ENCODE results near the gene ZIC1. TPM values are rescaled to one million over a fixed set of nuclear protein-coding genes. Genes with fewer than 3 reads are reported as not detected.

Gene ZIC1
- total and polyA plus RNA-seq, 7 experiments from 2014 or later, result not detected

GRCh38 chr3:147423798-147424580, 14.8 kb downstream of the ZIC1 start:
- Histone ChIP-seq H3K4me3 (ENCODE audit: low read length) (no peak overlapping the region), H3K9me3 (ENCODE audit: control insufficient read depth in 2 of 3, low read length in 3 of 3) (no peaks in the 10 kb centered on the region), H3K36me3 (ENCODE audit: control insufficient read depth in 2 of 3, insufficient read depth in 3 of 3, low read length in 3 of 3) (no peaks in the 10 kb centered on the region), H3K27me3 (ENCODE audit: control insufficient read depth in 2 of 2, insufficient read depth in 2 of 2, low read length in 2 of 2) (peaks cover 0 to 18% of the 10 kb centered on the region in 2 donors), H3K4me1 (ENCODE audit: control insufficient read depth in 2 of 2, insufficient read depth in 2 of 2, low read length in 2 of 2) (no peaks in the 10 kb centered on the region), H3K27ac (ENCODE audit: low read depth, low read length) (no peak overlapping the region)
- Mint-ChIP-seq H3K36me3 (peaks cover 2 to 13% (median 3%) of the 10 kb centered on the region in 5 donors), H3K4me3 (no peak overlapping the region), H3K27ac (no peak overlapping the region), H3K4me1 (peaks cover 0 to 8% (median 3%) of the 10 kb centered on the region in 7 donors), H3K27me3 (peaks cover 46 to 60% (median 50%) of the 10 kb centered on the region in 5 donors), H3K9me3 (peaks cover 0 to 37% (median 13%) of the 10 kb centered on the region in 11 donors)
- intact Hi-C loops (cut with micrococcal nuclease), result loop anchor here in 1 of 2 donors (2.0 kb wide), 1 partner anchor 35 kb away; no protein-coding TSS in a partner anchor
- ChIA-PET POLR2A (no interaction called here), CTCF (no interaction called here)
- no peak for DNase-seq
- no peak for ATAC-seq

GRCh38 chr3:147424581-147425387, 15.6 kb downstream of the ZIC1 start:
- ATAC-seq, result no peak
- CTCF ChIA-PET, result no interaction called here

GRCh38 chr3:147425388-147425850, 16.3 kb downstream of the ZIC1 start:
- Mint-ChIP-seq H3K36me3 (peaks cover 0 to 7% (median 0%) of the 10 kb centered on the region in 5 donors), H3K27me3 (peaks cover 34 to 51% (median 42%) of the 10 kb centered on the region in 5 donors), H3K4me3 (no peak overlapping the region), H3K9me3 (peaks cover 0 to 29% (median 4%) of the 10 kb centered on the region in 11 donors), H3K4me1 (no peaks in the 10 kb centered on the region), H3K27ac (no peak overlapping the region)
- CTCF ChIA-PET, result no interaction called here
- H3K27ac ChIP-seq (ENCODE audit: low read depth, low read length), result no peak overlapping the region
- H3K27me3 ChIP-seq (ENCODE audit: control insufficient read depth in 2 of 2, insufficient read depth in 2 of 2, low read length in 2 of 2), result peaks cover 0 to 15% of the 10 kb centered on the region in 2 donors
- H3K4me3 ChIP-seq (ENCODE audit: low read length), result no peak overlapping the region
- ATAC-seq (no peak), DNase-seq (no peak)
- H3K4me1 ChIP-seq (ENCODE audit: control insufficient read depth in 2 of 2, insufficient read depth in 2 of 2, low read length in 2 of 2), result no peaks in the 10 kb centered on the region
- POLR2A ChIA-PET, result no interaction called here
- intact Hi-C loops (cut with micrococcal nuclease), result no loop called here
- no peaks in the 10 kb centered on the region for H3K36me3 ChIP-seq (ENCODE audit: control insufficient read depth in 2 of 3, insufficient read depth in 3 of 3, low read length in 3 of 3)
- H3K9me3 ChIP-seq (ENCODE audit: control insufficient read depth in 2 of 3, low read length in 3 of 3), result no peaks in the 10 kb centered on the region

More at GRCh38 chr3:147424581-147425387, 15.6 kb downstream of the ZIC1 start:
- Mint-ChIP-seq H3K4me3 (no peak overlapping the region), H3K4me1 (peaks cover 0 to 4% (median 0%) of the 10 kb centered on the region in 7 donors), H3K27ac (no peak overlapping the region), H3K27me3 (peaks cover 40 to 55% (median 46%) of the 10 kb centered on the region in 5 donors), H3K9me3 (peaks cover 0 to 33% (median 10%) of the 10 kb centered on the region in 11 donors), H3K36me3 (peaks cover 0 to 10% (median 1%) of the 10 kb centered on the region in 5 donors)
- Histone ChIP-seq H3K27me3 (ENCODE audit: control insufficient read depth in 2 of 2, insufficient read depth in 2 of 2, low read length in 2 of 2) (peaks cover 0 to 18% of the 10 kb centered on the region in 2 donors), H3K27ac (ENCODE audit: low read depth, low read length) (no peak overlapping the region), H3K4me1 (ENCODE audit: control insufficient read depth in 2 of 2, insufficient read depth in 2 of 2, low read length in 2 of 2) (no peaks in the 10 kb centered on the region), H3K9me3 (ENCODE audit: control insufficient read depth in 2 of 3, low read length in 3 of 3) (no peaks in the 10 kb centered on the region), H3K36me3 (ENCODE audit: control insufficient read depth in 2 of 3, insufficient read depth in 3 of 3, low read length in 3 of 3) (no peaks in the 10 kb centered on the region), H3K4me3 (ENCODE audit: low read length) (no peak overlapping the region)
- no peak for DNase-seq
- POLR2A ChIA-PET, result no interaction called here
- intact Hi-C loops (cut with micrococcal nuclease), result no loop called here

GRCh38 chr3:147426931-147427330, 17.8 kb downstream of the ZIC1 start:
- H3K36me3 Mint-ChIP-seq, result peaks cover 0 to 7% (median 0%) of the 10 kb centered on the region in 5 donors
- peaks cover 0 to 11% of the 10 kb centered on the region in 2 donors for H3K27me3 ChIP-seq (ENCODE audit: control insufficient read depth in 2 of 2, insufficient read depth in 2 of 2, low read length in 2 of 2)
- no peak overlapping the region for H3K4me3 ChIP-seq (ENCODE audit: low read length)
- ChIA-PET CTCF (no interaction called here), POLR2A (no interaction called here)
- peaks cover 0 to 23% (median 4%) of the 10 kb centered on the region in 11 donors for H3K9me3 Mint-ChIP-seq
- ATAC-seq (no peak), DNase-seq (no peak)
- no peaks in the 10 kb centered on the region for H3K4me1 ChIP-seq (ENCODE audit: control insufficient read depth in 2 of 2, insufficient read depth in 2 of 2, low read length in 2 of 2)
- H3K4me3 Mint-ChIP-seq, result no peak overlapping the region
- intact Hi-C loops (cut with micrococcal nuclease), result no loop called here
- no peaks in the 10 kb centered on the region for H3K36me3 ChIP-seq (ENCODE audit: control insufficient read depth in 2 of 3, insufficient read depth in 3 of 3, low read length in 3 of 3)
- no peaks in the 10 kb centered on the region for H3K9me3 ChIP-seq (ENCODE audit: control insufficient read depth in 2 of 3, low read length in 3 of 3)
- no peak overlapping the region for H3K27ac ChIP-seq (ENCODE audit: low read depth, low read length)
- no peaks in the 10 kb centered on the region for H3K4me1 Mint-ChIP-seq
- H3K27ac Mint-ChIP-seq, result no peak overlapping the region
- H3K27me3 Mint-ChIP-seq, result peaks cover 28 to 49% (median 35%) of the 10 kb centered on the region in 5 donors

GRCh38 chr3:147427746-147428145, 18.6 kb downstream of the ZIC1 start:
- Mint-ChIP-seq H3K4me1 (no peaks in the 10 kb centered on the region), H3K27ac (no peak overlapping the region), H3K4me3 (no peak overlapping the region), H3K27me3 (peaks cover 20 to 45% (median 27%) of the 10 kb centered on the region in 5 donors), H3K9me3 (peaks cover 0 to 15% (median 3%) of the 10 kb centered on the region in 11 donors), H3K36me3 (peaks cover 0 to 7% (median 0%) of the 10 kb centered on the region in 5 donors)
- ChIA-PET CTCF (interaction anchor here (0.6 kb wide), 1 partner anchor 1729 kb away, joined by 4 read pairs; no protein-coding TSS in a partner anchor), POLR2A (no interaction called here)
- intact Hi-C loops (cut with micrococcal nuclease), result no loop called here
- no peaks in the 10 kb centered on the region for H3K4me1 ChIP-seq (ENCODE audit: control insufficient read depth in 2 of 2, insufficient read depth in 2 of 2, low read length in 2 of 2)
- peaks cover 0 to 11% of the 10 kb centered on the region in 2 donors for H3K27me3 ChIP-seq (ENCODE audit: control insufficient read depth in 2 of 2, insufficient read depth in 2 of 2, low read length in 2 of 2)
- H3K9me3 ChIP-seq (ENCODE audit: control insufficient read depth in 2 of 3, low read length in 3 of 3), result no peaks in the 10 kb centered on the region
- no peak overlapping the region for H3K4me3 ChIP-seq (ENCODE audit: low read length)
- DNase-seq (no peak), ATAC-seq (no peak)
- no peaks in the 10 kb centered on the region for H3K36me3 ChIP-seq (ENCODE audit: control insufficient read depth in 2 of 3, insufficient read depth in 3 of 3, low read length in 3 of 3)
- H3K27ac ChIP-seq (ENCODE audit: low read depth, low read length), result no peak overlapping the region

GRCh38 chr3:147428326-147428725, 19.2 kb downstream of the ZIC1 start:
- DNase-seq, result no peak
- Histone ChIP-seq H3K27me3 (ENCODE audit: control insufficient read depth in 2 of 2, insufficient read depth in 2 of 2, low read length in 2 of 2) (peaks cover 0 to 11% of the 10 kb centered on the region in 2 donors), H3K4me3 (ENCODE audit: low read length) (no peak overlapping the region), H3K36me3 (ENCODE audit: control insufficient read depth in 2 of 3, insufficient read depth in 3 of 3, low read length in 3 of 3) (no peaks in the 10 kb centered on the region), H3K27ac (ENCODE audit: low read depth, low read length) (no peak overlapping the region), H3K4me1 (ENCODE audit: control insufficient read depth in 2 of 2, insufficient read depth in 2 of 2, low read length in 2 of 2) (no peaks in the 10 kb centered on the region), H3K9me3 (ENCODE audit: control insufficient read depth in 2 of 3, low read length in 3 of 3) (no peaks in the 10 kb centered on the region)
- Mint-ChIP-seq H3K36me3 (peaks cover 0 to 6% (median 0%) of the 10 kb centered on the region in 5 donors), H3K27me3 (peaks cover 18 to 45% (median 22%) of the 10 kb centered on the region in 5 donors), H3K9me3 (peaks cover 0 to 16% (median 3%) of the 10 kb centered on the region in 11 donors), H3K4me3 (no peak overlapping the region), H3K4me1 (no peaks in the 10 kb centered on the region), H3K27ac (no peak overlapping the region)
- ChIA-PET CTCF (interaction anchor here (0.6 kb wide), 1 partner anchor 1728 kb away, joined by 4 read pairs; no protein-coding TSS in a partner anchor), POLR2A (no interaction called here)
- no peak for ATAC-seq
- intact Hi-C loops (cut with micrococcal nuclease), result no loop called here
